Omental fat pad (tissue), 4 donors: ENCODE results near the gene SEPTIN1. TPM values are rescaled to one million over a fixed set of nuclear protein-coding genes. Genes with fewer than 3 reads are reported as not detected.
A peak's percentile ranks its signal among the peaks of the same experiment; 100 is the strongest.

Experiments used
- ATAC-seq: fragments of 150-250 bp; one replicate; pipeline ENCODE4 v1.9.1; 2016; ENCODE audit warnings: mild to moderate bottlenecking, moderate library complexity; ENCODE audit not compliant: low FRiP score
- DNase-seq: peaks from one replicate; pipeline ENCODE4 v3.0.0-alpha.2; 2019; ENCODE audit warnings: low spot score
- CTCF ChIP-seq, 3 donors: fragments of 450-650 bp; IDR thresholded peaks; one replicate each; pipeline ENCODE4 v1.5.1; 2016 to 2017; ENCODE audit warnings: antibody characterized with exemption in 3 of 3, mild to moderate bottlenecking in 3 of 3, moderate library complexity in 2 of 3
- total RNA-seq, 4 donors: library from RNA; depleted of rRNA; stranded (reverse); fragments of >200 nt; gene quantifications; one replicate each; pipeline ENCODE4 v1.1.0, GENCODE V29; 2016

Gene SEPTIN1
- total RNA-seq, 4 donors from 2014 or later, result 0.93 to 2.6 (median 2.4) TPM

- ATAC-seq (peak; percentile 99), DNase-seq (peak; percentile 98)
- no peak for TF ChIP-seq CTCF (IDR thresholded peaks at IDR 0.05)
Observed at GRCh38 chr16:30378236-30379157, 3.9 kb downstream of the SEPTIN1 start.

DNA sequence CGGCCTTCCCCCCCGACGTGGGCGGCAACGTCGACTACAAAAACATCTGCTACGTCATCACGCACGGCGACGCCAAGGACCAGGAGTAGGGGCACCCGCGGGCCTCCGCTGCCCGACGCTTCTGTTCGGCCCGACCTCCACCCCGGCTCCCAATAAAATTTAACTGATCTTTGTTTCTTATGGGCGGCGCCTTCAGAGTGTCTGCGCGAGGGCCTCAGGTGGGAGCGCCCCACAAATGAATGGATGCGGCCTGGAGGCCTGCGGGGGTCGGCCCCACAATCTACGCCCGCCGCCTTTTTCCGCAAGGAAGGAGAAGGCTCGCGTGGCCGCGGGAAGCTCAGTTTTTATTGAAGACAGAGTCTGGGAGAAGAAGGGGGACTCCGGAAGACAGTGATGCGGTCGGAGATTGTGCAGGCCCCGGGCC is 4.5 kb downstream of the SEPTIN1 start:
- DNase-seq (peak; percentile 79), ATAC-seq (peak; percentile 50)
- TF ChIP-seq CTCF (IDR thresholded peaks at IDR 0.05), result no peak

DNA sequence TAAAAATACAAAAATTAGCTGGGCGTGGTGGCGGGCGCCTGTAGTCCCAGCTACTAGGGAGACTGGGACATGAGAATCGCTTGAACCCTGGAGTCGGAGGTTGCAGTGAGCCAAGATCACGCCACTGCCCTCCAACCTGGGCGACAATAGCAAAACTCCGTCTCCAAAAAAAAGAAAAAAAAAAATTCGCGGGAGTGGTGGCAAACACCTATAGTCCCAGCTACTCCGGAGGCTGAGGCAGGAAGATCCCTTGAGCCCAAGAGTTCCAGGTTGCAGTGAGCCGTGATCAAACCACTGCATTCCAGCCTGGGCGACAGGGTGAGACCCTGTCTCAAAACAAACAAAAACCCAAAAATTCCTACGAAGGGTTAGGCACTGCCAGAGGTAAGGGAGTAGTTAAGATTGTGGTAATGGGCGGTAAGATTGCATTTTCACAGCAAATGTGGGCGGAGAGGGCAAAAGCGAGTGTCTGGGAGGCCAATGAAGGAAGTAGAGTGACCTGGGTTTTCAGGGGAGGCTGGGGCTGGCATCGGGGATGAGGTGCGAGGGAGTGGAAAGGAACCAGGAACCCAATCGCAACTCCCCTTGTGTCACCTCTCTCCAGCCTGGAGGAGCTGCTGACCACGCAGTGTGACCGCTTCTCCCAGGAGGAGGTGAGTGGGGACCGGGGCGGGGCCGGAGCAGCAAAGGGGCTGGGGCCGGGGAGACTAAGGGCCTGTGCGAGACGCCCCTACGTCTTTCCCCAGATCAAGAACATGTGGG is 5.1 kb downstream of the SEPTIN1 start:
- DNase-seq (no peak), ATAC-seq (no peak)
- no peak for TF ChIP-seq CTCF (IDR thresholded peaks at IDR 0.05)

DNA sequence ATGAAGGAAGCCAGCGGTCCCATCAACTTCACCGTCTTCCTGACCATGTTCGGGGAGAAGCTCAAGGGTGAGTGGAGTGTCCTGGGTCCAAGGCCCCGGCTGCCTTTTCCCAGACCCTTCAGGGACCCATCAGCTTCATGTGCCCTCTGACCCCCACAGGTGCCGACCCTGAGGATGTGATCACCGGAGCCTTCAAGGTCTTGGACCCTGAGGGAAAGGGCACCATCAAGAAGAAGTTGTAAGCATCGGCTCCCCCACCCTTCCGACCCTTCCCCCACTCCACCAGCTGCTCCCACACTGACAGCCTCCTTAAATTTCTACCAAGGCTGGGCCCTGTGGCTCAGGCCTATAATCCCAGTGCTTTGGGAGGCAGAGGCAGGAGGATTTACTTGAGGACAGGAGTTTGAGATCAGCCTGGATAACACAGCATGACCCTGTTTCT is 5.9 kb downstream of the SEPTIN1 start:
- TF ChIP-seq CTCF (IDR thresholded peaks at IDR 0.05), result no peak
- DNase-seq, result no peak
- ATAC-seq, result no peak

DNA sequence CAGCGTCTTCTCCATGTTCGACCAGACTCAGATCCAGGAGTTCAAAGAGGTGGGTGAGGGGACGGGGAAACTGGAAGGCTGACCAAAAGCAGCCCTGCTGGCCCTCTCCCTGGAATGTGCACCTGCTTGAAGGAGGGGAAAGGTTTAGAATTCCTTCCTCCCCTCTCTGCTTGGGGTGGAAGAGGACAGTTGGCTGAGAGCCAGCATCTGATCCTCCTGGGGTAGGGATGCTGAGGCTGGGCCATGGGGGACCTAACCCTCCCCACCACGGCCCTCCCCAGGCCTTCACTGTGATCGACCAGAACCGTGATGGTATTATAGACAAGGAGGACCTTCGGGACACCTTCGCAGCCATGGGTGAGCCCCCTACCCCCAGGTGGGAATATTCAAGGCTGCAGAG is 6.5 kb downstream of the SEPTIN1 start:
- ATAC-seq (no peak), DNase-seq (no peak)
- TF ChIP-seq CTCF (IDR thresholded peaks at IDR 0.05), result no peak

GRCh38 chr16:30374538-30374937 is 7.8 kb downstream of the SEPTIN1 start, which contains the start of gene MYL11:
Gene MYL11, plus strand, starts transcription at chr16:30374802. Its CDS starts 56 bp downstream, at chr16:30374858.
- no peak for ATAC-seq
- no peak for TF ChIP-seq CTCF (IDR thresholded peaks at IDR 0.05)
- no peak for DNase-seq
